GM18951 (cell line): ENCODE results near the gene NNT.
"Not testable (repeated sequence)": the region's sequence is repeated elsewhere in the genome, so short reads cannot be mapped to it uniquely, and the experiment has no call there.

Experiments used
- POLR2A ChIP-seq: IDR thresholded peaks from 4 replicates; pipeline ENCODE4 v1.6.1; 2011; ENCODE audit warnings: mild to moderate bottlenecking; ENCODE audit not compliant: insufficient read length, insufficient read depth; ENCODE audit errors: extremely low read depth
- in situ Hi-C: fragments of 300-500 bp; cut with MboI; formaldehyde crosslinking; loops from one replicate; pipeline ENCODE4 v1.12.0; 2022; ENCODE audit warnings: low sequenced_read_pairs, mixed read lengths, inconsistent platforms; ENCODE audit not compliant: unreplicated experiment

NNT gene

DNA sequence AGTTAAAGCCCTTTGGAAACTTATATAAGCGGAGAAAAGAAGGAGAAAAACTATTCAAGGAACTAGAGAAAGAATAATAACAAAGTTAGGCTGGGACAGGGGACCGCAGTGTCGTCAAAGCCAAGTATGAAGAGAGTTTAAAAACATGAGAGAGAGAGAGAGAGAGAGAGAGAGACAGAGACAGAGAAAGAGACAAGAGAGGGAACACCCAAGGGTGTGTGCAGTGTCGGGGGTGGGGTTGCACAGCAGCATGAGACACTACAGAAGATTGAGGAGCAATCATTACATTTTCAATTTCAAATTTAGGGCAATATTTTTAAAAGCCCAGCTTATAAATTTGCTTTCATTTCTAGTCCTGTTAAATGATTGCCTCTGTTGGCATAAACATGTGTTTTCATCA, 74.3 kb downstream of the NNT start:
- in situ Hi-C loops: no loop called here
- no peak for TF ChIP-seq POLR2A

GRCh38 chr5:43679214-43679613, 76.2 kb downstream of the NNT start:
- no peak for TF ChIP-seq POLR2A
- in situ Hi-C loops: no loop called here

DNA sequence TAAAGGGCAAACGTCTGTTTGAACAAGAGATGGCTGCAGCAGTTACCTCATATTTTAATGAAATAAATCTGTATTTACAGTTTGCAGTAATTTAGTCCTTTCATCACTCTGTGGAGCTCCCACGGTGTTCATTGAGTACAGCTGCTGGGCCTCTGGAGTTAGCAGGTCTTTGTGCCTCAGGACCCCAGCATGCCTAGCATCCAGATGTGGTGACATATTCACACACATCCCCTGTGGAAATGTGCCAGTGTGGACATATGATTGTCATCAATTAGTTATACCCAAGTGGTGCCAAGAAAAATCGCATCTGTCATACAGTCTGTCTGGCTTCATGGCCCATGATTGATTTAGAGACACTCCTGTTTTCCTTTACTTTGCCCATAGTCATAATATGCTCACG, 77.3 kb downstream of the NNT start:
- in situ Hi-C loops: no loop called here
- TF ChIP-seq POLR2A: no peak

GRCh38 chr5:43683884-43684471, 81.0 kb downstream of the NNT start:
- no peak for TF ChIP-seq POLR2A
- in situ Hi-C loops: no loop called here

GRCh38 chr5:43685252-43685950, 82.4 kb downstream of the NNT start:
- in situ Hi-C loops: no loop called here
- no peak for TF ChIP-seq POLR2A

GRCh38 chr5:43687275-43687674, 84.3 kb downstream of the NNT start:
- TF ChIP-seq POLR2A: no peak
- in situ Hi-C loops: no loop called here

DNA sequence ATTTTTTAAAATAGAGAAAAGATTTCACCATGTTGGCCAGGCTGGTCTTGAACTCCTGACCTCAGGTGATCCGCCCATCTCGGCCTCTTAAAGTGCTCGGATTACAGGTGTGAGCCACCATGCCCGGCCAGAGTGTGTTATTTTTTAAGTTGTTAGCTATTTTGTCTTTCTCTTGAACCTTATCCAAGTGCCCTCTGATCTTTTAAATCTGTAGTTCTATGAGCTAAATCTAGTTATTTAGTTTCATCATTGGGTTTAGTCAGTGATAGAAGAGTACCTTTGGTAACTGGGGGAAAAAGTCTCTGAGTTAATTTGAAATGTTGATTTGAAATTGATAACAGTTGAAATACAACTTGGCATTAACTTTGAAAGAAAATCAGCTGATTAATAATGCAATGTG, 88.3 kb downstream of the NNT start:
- in situ Hi-C loops: no loop called here
- TF ChIP-seq POLR2A: no peak

- no peak for TF ChIP-seq POLR2A
- in situ Hi-C loops: no loop called here
Measured at GRCh38 chr5:43691893-43692292, 88.9 kb downstream of the NNT start.

GRCh38 chr5:43693411-43693810, 90.4 kb downstream of the NNT start:
- TF ChIP-seq POLR2A: no peak

DNA sequence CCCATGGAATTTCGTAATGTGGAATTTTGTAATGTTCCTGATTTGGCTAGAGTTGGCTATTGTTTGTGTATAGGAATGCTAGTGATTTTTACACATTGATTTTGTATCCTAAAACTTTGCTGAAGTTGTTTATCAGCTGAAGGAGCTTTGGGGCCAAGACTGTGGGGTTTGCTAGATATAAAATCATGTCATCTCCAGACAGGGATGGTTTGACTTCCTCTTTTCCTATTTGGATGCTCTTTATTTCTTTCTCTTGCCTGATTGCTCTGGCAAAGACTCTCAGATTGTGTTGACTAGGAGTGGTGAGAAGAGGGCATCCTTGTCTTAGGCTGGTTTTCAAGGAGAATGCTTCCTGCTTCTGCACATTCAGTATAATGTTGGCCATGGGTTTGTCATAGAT, 91.0 kb downstream of the NNT start:
- TF ChIP-seq POLR2A: no peak
- in situ Hi-C loops: no loop called here

More at GRCh38 chr5:43693411-43693810, 90.4 kb downstream of the NNT start:
- in situ Hi-C loops: no loop called here

GRCh38 chr5:43696444-43696843, 93.5 kb downstream of the NNT start:
- in situ Hi-C loops: not testable (repeated sequence)

DNA sequence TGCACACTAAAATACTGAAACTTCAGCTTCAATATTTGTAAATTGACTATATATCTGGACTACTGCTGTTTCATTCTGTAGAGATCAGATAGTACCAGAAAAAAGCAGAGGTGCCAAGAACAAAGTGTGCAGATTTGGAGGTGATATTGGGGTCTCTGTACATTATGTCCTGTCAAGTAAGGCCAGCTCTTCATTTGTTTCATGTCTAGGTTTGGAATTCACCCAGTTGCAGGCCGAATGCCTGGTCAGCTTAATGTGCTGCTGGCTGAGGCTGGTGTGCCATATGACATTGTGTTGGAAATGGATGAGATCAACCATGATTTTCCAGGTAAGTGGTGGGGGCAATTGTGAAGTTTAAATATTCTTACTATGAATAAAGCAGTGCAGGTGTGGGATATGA, 96.9 kb downstream of the NNT start:
- in situ Hi-C loops: no loop called here

DNA sequence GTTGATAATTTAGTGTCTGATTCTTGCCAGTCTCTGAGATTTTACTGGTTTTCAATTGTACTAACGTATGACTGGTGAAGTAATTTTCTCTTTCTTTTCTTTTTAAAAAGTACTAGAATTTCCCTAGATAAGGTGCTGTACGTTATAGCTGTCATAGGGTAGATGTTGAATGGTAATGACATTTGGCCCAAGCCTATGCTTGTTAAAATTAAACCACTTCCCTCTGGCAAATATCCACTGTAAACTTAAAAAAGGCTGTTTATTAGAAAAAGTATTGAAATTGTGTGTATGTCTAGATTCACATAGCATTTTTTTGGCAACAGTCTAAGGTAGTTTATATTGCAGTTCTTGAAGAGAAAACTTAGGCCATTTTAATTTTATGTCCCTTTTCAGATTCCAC, 97.6 kb downstream of the NNT start:
- TF ChIP-seq POLR2A: no peak
- in situ Hi-C loops: no loop called here

More for the DNA sequence above, 96.9 kb downstream of the NNT start:
- TF ChIP-seq POLR2A: no peak

GRCh38 chr5:43701227-43701626, 98.2 kb downstream of the NNT start:
- in situ Hi-C loops: no loop called here
- TF ChIP-seq POLR2A: no peak

GRCh38 chr5:43702293-43702692, 99.3 kb downstream of the NNT start:
- TF ChIP-seq POLR2A: no peak
- in situ Hi-C loops: no loop called here

DNA sequence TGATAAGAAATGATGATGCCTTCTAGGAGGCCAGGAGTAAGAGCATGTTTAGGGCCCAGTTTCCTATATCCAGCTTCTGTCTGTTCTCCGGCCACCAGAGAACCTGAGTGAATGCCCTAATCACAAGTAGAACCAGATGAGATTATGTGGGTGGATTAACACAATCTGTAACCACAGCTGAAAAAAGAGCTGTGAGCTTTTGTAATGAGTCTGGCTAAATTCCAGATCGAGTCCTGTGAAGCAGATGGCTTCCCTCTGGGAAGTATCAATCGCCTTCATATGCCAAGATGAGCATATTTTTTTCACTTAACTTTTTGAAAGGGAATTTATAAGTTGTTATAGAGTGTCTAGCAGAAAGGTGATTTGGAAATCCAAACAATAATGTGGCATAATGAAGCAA, 99.8 kb downstream of the NNT start:
- in situ Hi-C loops: no loop called here

More for the DNA sequence above, 99.8 kb downstream of the NNT start:
- TF ChIP-seq POLR2A: no peak
